ENCODE measurements around the gene NBEAL2.

NBEAL2 gene

DNA sequence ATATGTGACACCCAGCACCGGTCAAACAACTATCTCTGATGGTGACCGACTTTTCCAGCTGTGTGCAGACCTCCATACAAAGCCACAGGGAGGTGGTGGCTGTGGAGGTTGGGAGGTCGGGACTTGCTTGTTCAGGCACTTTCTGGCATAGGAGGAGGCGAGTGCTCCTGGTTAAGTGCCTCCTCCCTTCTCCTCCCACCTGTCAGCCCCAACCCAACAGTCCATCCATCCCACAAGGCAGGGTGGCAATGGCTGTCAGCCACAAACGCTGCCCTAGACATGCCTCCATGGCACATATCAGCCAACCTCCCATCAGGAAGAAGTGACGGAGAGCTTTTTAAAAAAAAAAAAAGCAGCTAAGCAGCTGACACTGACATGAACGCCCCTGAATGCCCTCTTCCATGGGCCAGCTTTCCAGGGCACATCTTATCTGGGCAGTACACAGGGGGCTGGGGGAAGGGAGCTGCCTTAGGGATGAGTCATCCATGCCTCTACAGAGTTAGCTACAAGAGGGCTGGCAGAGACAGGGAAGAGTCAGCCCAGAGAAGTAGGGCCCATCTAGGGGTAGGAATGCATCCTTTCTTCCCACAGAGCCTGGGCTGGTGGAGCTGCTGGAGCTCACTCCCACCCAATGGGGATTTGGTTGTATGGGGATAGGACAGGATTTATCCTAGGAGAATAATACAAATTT lies 44.2 kb upstream of the NBEAL2 start:
- peak; percentile 68 for DNase-seq (ENCODE audit: low read depth, low spot score)
- Histone ChIP-seq H3K4me1 (ENCODE audit: control insufficient read depth, insufficient read depth, low read length) (peaks cover 4% of the 10 kb centered on the region), H3K36me3 (ENCODE audit: control insufficient read depth, insufficient read depth, low read length) (no peaks in the 10 kb centered on the region; the same call in 1 of the 2 replicates), H3K4me3 (ENCODE audit: low read length) (no peak overlapping the region), H3K27me3 (ENCODE audit: control insufficient read depth, insufficient read depth, low read length) (no peaks in the 10 kb centered on the region), H3K9me3 (ENCODE audit: control insufficient read depth, insufficient read depth, low read length) (no peaks in the 10 kb centered on the region), H3K27ac (ENCODE audit: low read length) (no peak overlapping the region)
- no CpG with 5 or more reads among the region's 7 CpGs for WGBS (ENCODE audit: insufficient coverage, insufficient read length)

DNA sequence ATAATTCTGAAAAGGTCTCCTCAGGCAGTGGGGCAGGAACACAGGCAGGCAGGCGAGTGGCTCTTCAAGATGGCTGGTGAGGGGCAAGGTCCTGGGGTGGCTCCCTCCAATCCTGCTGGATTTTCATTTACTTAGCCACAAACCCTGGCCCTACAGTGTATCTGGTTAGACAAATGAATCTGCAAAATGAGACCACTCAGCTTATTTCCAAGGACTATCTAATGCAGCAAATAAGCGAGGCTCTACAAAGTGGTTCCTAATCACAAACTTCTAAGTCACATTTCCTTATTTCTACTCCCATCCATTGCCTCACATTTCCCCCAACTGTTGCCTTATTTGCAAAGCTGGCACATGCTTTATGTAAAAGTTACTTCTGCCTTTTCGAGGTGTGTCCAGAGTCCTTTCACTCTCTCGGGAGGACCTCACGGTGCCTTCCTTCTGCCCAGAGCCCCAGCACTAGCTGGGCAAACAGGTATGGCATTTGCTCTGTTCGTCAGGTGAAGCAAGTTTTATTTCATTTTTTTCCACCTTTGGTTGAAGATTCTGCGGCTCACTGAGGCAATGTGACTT lies 43.4 kb upstream of the NBEAL2 start:
- Histone ChIP-seq H3K36me3 (ENCODE audit: control insufficient read depth, insufficient read depth, low read length) (no peaks in the 10 kb centered on the region; the same call in 1 of the 2 replicates), H3K9me3 (ENCODE audit: control insufficient read depth, insufficient read depth, low read length) (no peaks in the 10 kb centered on the region), H3K4me3 (ENCODE audit: low read length) (no peak overlapping the region), H3K27me3 (ENCODE audit: control insufficient read depth, insufficient read depth, low read length) (no peaks in the 10 kb centered on the region), H3K27ac (ENCODE audit: low read length) (no peak overlapping the region), H3K4me1 (ENCODE audit: control insufficient read depth, insufficient read depth, low read length) (peaks cover 4% of the 10 kb centered on the region)
- no CpG with 5 or more reads among the region's 7 CpGs for WGBS (ENCODE audit: insufficient coverage, insufficient read length)
- DNase-seq (ENCODE audit: low read depth, low spot score), result no peak

DNA sequence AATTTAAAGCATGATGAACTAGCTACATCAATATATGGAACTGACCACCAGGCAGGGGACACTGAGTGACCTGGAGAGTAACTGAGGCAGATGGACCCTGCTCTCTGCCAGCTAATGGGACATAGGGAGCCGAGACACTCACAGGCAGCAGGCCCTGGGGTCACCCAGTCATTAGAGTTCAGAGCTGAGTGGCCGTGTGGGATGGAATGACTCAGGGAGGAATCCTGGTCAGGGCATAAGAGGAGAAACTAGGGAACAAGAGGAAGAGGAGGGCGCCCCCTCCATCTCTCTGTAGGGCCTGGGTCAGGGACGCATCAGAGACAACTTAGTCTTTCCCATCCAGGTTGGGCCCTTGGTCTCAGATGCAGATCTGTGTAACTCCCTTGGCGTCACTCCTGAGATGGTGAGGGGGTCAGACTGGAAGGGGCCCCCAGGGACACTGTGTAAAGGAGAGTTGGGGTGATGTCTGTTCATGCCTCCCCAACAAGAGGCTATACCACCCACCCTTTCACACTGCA lies 42.7 kb upstream of the NBEAL2 start:
- WGBS (ENCODE audit: insufficient coverage, insufficient read length), result no CpG with 5 or more reads among the region's 5 CpGs
- Histone ChIP-seq H3K27me3 (ENCODE audit: control insufficient read depth, insufficient read depth, low read length) (no peaks in the 10 kb centered on the region), H3K4me1 (ENCODE audit: control insufficient read depth, insufficient read depth, low read length) (peaks cover 4% of the 10 kb centered on the region; the same call in 1 of the 2 replicates), H3K4me3 (ENCODE audit: low read length) (no peak overlapping the region), H3K27ac (ENCODE audit: low read length) (no peak overlapping the region), H3K9me3 (ENCODE audit: control insufficient read depth, insufficient read depth, low read length) (no peaks in the 10 kb centered on the region), H3K36me3 (ENCODE audit: control insufficient read depth, insufficient read depth, low read length) (no peaks in the 10 kb centered on the region; the same call in 1 of the 2 replicates)
- no peak for DNase-seq (ENCODE audit: low read depth, low spot score)

DNA sequence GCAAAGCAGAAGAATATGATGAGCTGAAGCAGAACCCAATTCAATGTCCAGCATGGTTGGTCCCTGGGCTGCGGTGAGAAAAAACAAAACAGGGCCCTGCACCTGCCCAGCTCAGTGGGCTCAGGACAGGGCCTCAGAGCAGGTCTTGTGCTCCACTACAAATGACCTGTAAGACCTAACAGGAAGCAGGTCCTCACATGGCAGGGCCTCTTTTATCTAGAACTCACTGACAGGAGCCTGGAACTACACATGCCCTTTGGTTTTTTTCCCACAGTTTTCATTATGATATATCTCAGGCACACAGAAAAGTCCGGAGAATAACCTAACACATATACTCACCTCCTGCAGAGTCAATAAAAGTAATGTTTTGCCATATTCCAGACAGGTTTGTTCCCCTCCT lies 41.3 kb upstream of the NBEAL2 start:
- no peaks in the 10 kb centered on the region; the same call in 1 of the 2 replicates for H3K36me3 ChIP-seq (ENCODE audit: control insufficient read depth, insufficient read depth, low read length)
- WGBS (ENCODE audit: insufficient coverage, insufficient read length), result no CpG with 5 or more reads among the region's 2 CpGs
- H3K9me3 ChIP-seq (ENCODE audit: control insufficient read depth, insufficient read depth, low read length), result no peaks in the 10 kb centered on the region
- H3K27ac ChIP-seq (ENCODE audit: low read length), result no peak overlapping the region
- DNase-seq (ENCODE audit: low read depth, low spot score), result no peak
- H3K4me1 ChIP-seq (ENCODE audit: control insufficient read depth, insufficient read depth, low read length), result peaks cover 6% of the 10 kb centered on the region; the same call in 1 of the 2 replicates
- no peaks in the 10 kb centered on the region for H3K27me3 ChIP-seq (ENCODE audit: control insufficient read depth, insufficient read depth, low read length)
- H3K4me3 ChIP-seq (ENCODE audit: low read length), result no peak overlapping the region

DNA sequence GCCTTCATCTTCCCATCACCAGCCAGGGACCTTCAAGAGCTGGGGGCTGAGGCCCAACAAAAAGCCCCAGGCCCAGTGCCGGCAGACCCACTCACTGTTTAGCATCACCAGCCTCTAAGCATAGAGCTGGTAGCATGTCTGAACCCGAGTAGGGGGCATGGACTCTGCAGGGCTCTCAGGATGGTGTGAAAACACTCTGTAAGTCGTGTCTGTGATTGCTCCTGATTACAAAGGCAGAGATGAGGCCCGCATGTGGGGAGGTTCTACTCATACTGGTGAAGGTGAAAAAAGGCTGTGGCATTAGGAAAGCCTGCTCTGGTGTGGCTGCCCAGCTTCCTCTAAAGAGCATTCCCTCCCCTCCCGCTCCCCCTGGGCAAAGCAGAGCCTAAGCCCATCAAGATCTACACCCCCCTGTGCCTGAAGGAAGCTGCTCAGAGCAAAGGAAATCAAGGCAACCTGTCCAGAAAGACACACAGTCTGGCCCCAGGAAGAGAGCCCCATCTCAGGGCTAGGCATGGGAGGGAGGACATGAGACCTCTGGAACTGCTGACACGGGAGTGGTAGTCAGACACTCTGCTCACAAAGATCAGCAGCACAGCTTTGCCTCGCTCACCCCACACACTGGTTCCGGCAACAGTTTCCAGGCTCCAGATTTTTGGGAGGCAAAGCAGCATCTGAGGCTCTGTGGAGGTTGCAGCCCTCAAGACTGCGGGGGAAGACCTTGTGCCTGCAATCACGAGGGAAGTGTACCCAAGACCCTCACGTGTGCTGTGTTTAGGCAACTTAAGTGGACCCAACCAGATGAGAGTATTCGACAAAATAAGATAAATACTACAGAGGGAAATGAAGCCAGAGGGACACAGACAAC lies 39.7 kb upstream of the NBEAL2 start:
- peaks cover 8% of the 10 kb centered on the region for H3K4me1 ChIP-seq (ENCODE audit: control insufficient read depth, insufficient read depth, low read length)
- no peaks in the 10 kb centered on the region for H3K27me3 ChIP-seq (ENCODE audit: control insufficient read depth, insufficient read depth, low read length)
- H3K4me3 ChIP-seq (ENCODE audit: low read length), result no peak overlapping the region
- no peaks in the 10 kb centered on the region for H3K9me3 ChIP-seq (ENCODE audit: control insufficient read depth, insufficient read depth, low read length)
- no peak overlapping the region for H3K27ac ChIP-seq (ENCODE audit: low read length)
- no CpG with 5 or more reads among the region's 12 CpGs for WGBS (ENCODE audit: insufficient coverage, insufficient read length)
- DNase-seq (ENCODE audit: low read depth, low spot score), result no peak
- no peaks in the 10 kb centered on the region; the same call in 1 of the 2 replicates for H3K36me3 ChIP-seq (ENCODE audit: control insufficient read depth, insufficient read depth, low read length)

DNA sequence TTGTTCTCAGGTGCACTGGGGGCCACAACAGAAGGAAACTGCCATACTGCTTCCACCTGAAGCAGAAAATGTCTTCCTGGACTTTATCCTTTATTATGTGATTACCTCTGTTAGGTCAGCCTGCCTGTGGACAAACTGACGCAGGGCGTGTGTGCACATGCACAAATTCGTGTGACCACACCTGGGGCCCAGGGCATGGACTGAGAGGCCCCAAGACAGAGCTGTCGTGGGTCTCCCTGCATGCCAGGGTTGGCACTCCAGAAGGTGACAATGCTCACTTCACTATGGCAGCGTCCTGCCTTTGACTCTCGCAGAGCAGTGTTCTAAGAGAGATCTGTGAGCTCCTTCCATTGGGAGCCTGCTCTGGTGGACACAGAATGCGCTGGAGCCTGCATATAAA lies 37.4 kb upstream of the NBEAL2 start:
- WGBS (ENCODE audit: insufficient coverage, insufficient read length), result no CpG with 5 or more reads among the region's 7 CpGs
- Histone ChIP-seq H3K27ac (ENCODE audit: low read length) (no peak overlapping the region), H3K36me3 (ENCODE audit: control insufficient read depth, insufficient read depth, low read length) (no peaks in the 10 kb centered on the region), H3K4me1 (ENCODE audit: control insufficient read depth, insufficient read depth, low read length) (peaks cover 4% of the 10 kb centered on the region), H3K4me3 (ENCODE audit: low read length) (no peak overlapping the region), H3K27me3 (ENCODE audit: control insufficient read depth, insufficient read depth, low read length) (no peaks in the 10 kb centered on the region), H3K9me3 (ENCODE audit: control insufficient read depth, insufficient read depth, low read length) (no peaks in the 10 kb centered on the region)
- DNase-seq (ENCODE audit: low read depth, low spot score), result no peak

DNA sequence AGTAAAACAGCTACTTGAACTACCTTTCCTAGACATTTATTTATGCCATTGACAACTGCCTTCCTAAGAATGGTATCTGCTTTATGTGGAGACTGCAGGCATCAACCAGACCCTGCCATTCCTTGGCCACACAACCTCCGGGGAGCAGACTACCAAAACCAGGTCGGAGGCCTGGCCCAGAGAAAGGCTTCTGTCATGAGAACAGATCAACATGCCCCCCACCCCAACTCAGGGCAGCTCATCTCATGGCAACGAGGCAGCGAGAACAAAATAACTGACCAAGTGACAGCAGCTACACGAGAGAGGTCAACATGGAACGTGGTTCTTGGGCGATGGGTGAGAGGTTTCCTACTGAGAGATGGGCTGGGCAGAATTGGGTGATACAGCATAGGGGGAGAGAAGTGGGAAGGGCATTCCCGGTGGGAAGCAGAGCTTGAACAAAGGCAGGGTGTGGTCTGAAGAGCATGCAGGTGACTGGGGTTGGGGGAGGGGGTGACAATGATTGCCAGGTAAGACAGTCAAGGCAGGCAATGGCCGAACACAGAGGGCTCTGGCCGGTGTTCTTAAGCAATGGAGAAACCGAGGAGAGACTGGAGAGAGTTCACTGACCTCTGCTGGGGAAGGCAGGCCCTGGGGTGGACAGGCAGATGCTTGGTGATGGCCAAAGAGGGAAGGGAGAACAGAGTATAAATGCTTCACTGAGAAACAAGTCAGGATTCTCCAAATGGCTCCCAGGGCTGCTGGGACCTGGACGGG lies 36.8 kb upstream of the NBEAL2 start:
- no peaks in the 10 kb centered on the region for H3K36me3 ChIP-seq (ENCODE audit: control insufficient read depth, insufficient read depth, low read length)
- no CpG with 5 or more reads among the region's 12 CpGs for WGBS (ENCODE audit: insufficient coverage, insufficient read length)
- no peak overlapping the region for H3K27ac ChIP-seq (ENCODE audit: low read length)
- no peak overlapping the region for H3K4me3 ChIP-seq (ENCODE audit: low read length)
- peaks cover 4% of the 10 kb centered on the region for H3K4me1 ChIP-seq (ENCODE audit: control insufficient read depth, insufficient read depth, low read length)
- no peak for DNase-seq (ENCODE audit: low read depth, low spot score)
- no peaks in the 10 kb centered on the region for H3K9me3 ChIP-seq (ENCODE audit: control insufficient read depth, insufficient read depth, low read length)
- no peaks in the 10 kb centered on the region for H3K27me3 ChIP-seq (ENCODE audit: control insufficient read depth, insufficient read depth, low read length)

DNA sequence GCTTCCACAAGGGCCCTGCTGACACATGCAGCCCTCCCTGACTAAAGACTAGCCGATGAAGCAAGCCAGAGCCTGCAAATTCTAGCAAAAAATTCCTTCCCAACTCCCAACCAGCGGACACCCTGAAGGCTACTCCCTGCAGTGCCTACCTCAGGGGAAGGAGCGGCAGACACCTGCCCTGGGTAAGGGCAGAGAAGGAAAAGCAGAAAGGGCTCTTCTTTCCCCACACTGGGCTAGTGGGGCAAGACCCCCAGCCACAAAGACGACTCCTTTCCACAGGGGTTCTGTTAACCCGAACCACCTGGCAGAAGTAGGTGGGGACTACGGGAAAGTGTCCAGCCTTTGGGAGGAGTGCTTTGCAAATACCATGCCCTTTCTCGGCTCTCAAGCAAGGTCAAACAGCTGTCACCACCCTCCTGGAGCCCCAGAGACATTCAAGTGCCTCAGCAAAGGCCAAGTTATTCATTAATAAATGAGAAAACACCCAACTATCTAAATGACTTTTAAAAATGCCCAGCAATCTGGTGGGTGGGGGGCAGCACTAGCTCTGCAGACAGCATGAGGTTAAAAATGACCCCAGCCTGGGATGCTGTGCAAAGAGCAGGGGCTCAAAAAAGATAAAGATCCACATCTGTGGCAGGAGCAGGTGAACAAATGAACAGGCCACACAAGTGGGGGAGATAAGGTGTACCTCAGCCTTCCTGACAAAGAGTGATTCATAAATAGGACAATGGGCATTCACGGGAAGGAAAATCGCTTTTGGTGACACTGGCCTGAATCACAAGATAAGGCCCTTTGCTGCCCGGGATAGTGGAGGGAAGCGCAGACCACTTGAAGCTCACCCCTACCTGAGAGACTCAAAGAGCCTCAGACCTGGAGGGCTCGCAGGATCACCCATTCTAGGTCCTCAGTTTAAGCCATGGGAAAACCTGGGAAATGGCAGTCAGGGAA lies 36.0 kb upstream of the NBEAL2 start:
- H3K36me3 ChIP-seq (ENCODE audit: control insufficient read depth, insufficient read depth, low read length), result no peaks in the 10 kb centered on the region
- peaks cover 4% of the 10 kb centered on the region for H3K4me1 ChIP-seq (ENCODE audit: control insufficient read depth, insufficient read depth, low read length)

DNA sequence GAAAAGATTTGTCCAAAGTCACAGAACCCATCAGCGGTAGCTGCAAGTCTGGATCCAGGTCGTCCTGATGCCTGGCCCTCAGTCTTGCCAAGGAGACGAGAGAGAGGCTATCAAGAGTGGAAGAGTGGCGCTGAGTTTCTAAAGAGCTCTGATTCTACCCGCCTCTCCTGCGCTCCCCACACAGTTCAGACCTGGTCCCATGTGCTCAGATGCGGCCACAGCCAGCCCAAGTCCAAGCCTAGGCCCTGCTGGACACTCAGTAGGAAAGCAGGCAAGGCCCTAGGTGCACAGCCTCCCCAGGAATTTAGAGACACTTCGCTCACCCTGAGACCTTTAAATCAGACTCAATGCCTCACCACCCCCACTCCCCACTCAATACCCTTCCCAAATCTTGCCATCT lies 35.3 kb upstream of the NBEAL2 start:
- no peaks in the 10 kb centered on the region for H3K36me3 ChIP-seq (ENCODE audit: control insufficient read depth, insufficient read depth, low read length)

More for the DNA sequence above, 36.0 kb upstream of the NBEAL2 start:
- Histone ChIP-seq H3K27ac (ENCODE audit: low read length) (no peak overlapping the region), H3K9me3 (ENCODE audit: control insufficient read depth, insufficient read depth, low read length) (no peaks in the 10 kb centered on the region), H3K27me3 (ENCODE audit: control insufficient read depth, insufficient read depth, low read length) (no peaks in the 10 kb centered on the region), H3K4me3 (ENCODE audit: low read length) (no peak overlapping the region)
- DNase-seq (ENCODE audit: low read depth, low spot score), result no peak
- no CpG with 5 or more reads among the region's 12 CpGs for WGBS (ENCODE audit: insufficient coverage, insufficient read length)

More for the DNA sequence above, 35.3 kb upstream of the NBEAL2 start:
- DNase-seq (ENCODE audit: low read depth, low spot score), result no peak
- H3K4me1 ChIP-seq (ENCODE audit: control insufficient read depth, insufficient read depth, low read length), result peaks cover 5% of the 10 kb centered on the region
- no peaks in the 10 kb centered on the region for H3K9me3 ChIP-seq (ENCODE audit: control insufficient read depth, insufficient read depth, low read length)
- no peak overlapping the region for H3K4me3 ChIP-seq (ENCODE audit: low read length)
- H3K27me3 ChIP-seq (ENCODE audit: control insufficient read depth, insufficient read depth, low read length), result no peaks in the 10 kb centered on the region
- no CpG with 5 or more reads among the region's 8 CpGs for WGBS (ENCODE audit: insufficient coverage, insufficient read length)
- no peak overlapping the region for H3K27ac ChIP-seq (ENCODE audit: low read length)
